Ovary (tissue), 3 donors: ENCODE results near the gene DAPK1.

Source experiments
- POLR2A ChIP-seq: fragments of 450-650 bp; IDR thresholded peaks from one replicate; pipeline ENCODE4 v1.6.1; 2017; ENCODE audit warnings: antibody characterized with exemption, mild to moderate bottlenecking, moderate library complexity
- TF ChIP-seq, protein P1 (sequence below), 3 donors: fragments of 450-650 bp in 2 of 3; fragments of 200-600 bp in 1 of 3; IDR thresholded peaks; one replicate each; pipeline versions ENCODE4 v1.5.1 to v1.8.0; 2016 to 2022; ENCODE audit warnings: antibody characterized with exemption in 3 of 3, mild to moderate bottlenecking in 1 of 3
- donor health status: DM: no; HTN: no; CAD: no.

DNA sequence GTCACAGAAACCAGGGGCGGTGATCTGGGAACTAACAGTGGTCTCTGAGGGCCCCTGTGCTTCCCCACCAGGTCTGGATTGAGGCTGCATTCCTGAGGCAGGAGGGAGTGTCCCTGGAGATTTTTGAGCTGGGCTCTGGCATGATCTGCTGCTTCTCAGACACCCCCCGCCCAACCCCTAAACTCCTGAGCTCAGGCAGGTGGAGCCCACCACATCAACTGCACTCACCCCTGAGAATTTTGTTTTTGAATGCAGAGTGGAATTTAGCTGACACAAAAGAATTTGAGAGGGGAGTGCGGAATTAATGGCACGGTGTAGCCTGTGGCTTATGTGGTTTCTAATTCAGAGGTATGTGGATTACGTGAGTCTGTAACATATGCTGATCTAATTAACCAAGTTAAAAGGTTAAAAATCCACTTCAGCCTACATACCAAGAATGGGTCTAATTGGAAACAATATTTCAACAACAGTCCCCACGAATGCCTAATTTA is 204.3 kb downstream of the DAPK1 start:
- TF ChIP-seq, protein P1, sequence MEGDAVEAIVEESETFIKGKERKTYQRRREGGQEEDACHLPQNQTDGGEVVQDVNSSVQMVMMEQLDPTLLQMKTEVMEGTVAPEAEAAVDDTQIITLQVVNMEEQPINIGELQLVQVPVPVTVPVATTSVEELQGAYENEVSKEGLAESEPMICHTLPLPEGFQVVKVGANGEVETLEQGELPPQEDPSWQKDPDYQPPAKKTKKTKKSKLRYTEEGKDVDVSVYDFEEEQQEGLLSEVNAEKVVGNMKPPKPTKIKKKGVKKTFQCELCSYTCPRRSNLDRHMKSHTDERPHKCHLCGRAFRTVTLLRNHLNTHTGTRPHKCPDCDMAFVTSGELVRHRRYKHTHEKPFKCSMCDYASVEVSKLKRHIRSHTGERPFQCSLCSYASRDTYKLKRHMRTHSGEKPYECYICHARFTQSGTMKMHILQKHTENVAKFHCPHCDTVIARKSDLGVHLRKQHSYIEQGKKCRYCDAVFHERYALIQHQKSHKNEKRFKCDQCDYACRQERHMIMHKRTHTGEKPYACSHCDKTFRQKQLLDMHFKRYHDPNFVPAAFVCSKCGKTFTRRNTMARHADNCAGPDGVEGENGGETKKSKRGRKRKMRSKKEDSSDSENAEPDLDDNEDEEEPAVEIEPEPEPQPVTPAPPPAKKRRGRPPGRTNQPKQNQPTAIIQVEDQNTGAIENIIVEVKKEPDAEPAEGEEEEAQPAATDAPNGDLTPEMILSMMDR (IDR thresholded peaks at IDR 0.05), result no peak
- no peak for TF ChIP-seq POLR2A
